K562 (cell line): ENCODE results near the gene GOLGA6L1.
"Not testable (repeated sequence)": the region's sequence is repeated elsewhere in the genome, so short reads cannot be mapped to it uniquely, and the experiment has no call there.

Source experiments
- RAD21 ChIP-seq, 2 experiments: fragments of 250-450 bp in 1 of 2; fragments of 450-650 bp in 1 of 2; sonication (Bioruptor Pico) in 1 of 2; formaldehyde crosslinking in 1 of 2; IDR thresholded peaks in 1 of 2; conservative IDR thresholded peaks in 1 of 2; 2 replicates each; pipeline versions ENCODE4 v1.4.0 to v1.8.0; 2020 to 2022; ENCODE audit warnings: mild to moderate bottlenecking in 2 of 2, moderate library complexity in 1 of 2
- REST ChIP-seq, 2 experiments: fragments of 450-650 bp; formaldehyde crosslinking in 1 of 2; IDR thresholded peaks; 2 replicates each; pipeline versions ENCODE4 v1.4.0 to v1.6.1; 2014 to 2020; ENCODE audit warnings: mild to moderate bottlenecking in 2 of 2, borderline replicate concordance in 1 of 2, low read depth in 1 of 2
- ZNF253 ChIP-seq: fragments of 250-450 bp; sonication (Bioruptor Pico); conservative IDR thresholded peaks from 2 replicates; pipeline ENCODE4 v1.6.1; 2021; ENCODE audit warnings: mild to moderate bottlenecking

- not testable (repeated sequence) for TF ChIP-seq RAD21 (CRISPR knock-in tag; conservative IDR thresholded peaks at IDR 0.05 in 1 of 2, IDR thresholded peaks at IDR 0.05 in 1 of 2); REST (IDR thresholded peaks at IDR 0.05; ENCODE audit: borderline replicate concordance); REST (CRISPR knock-in tag; IDR thresholded peaks at IDR 0.05; ENCODE audit: low read depth); ZNF253
These were observed 38.1 kb upstream of the GOLGA6L1 start for GRCh38 chr15:23174609-23175140.
